ENCODE results near the gene ADCY6.

DNA sequence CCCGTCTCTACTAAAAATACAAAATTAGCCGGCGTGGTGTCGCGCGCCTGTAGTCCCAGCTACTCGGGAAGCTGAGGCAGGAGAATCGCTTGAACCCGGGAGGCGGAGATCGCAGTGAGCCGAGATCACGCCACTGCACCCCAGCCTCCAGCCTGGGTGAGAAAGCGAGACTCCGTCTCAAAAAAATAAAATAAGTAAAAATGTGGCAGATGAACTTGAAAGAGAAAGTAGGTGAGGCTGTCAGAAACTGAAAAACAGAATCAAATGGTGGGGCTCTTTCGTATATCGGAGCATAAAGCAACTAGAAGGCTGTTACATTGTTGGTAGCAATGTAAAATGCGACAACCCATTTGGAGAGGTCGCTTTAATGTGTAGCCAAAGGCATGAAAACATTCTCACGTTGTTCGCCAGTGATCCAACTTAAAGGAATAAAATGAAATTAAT lies 71.6 kb downstream of the ADCY6 start:
- TF ChIP-seq, protein P1, sequence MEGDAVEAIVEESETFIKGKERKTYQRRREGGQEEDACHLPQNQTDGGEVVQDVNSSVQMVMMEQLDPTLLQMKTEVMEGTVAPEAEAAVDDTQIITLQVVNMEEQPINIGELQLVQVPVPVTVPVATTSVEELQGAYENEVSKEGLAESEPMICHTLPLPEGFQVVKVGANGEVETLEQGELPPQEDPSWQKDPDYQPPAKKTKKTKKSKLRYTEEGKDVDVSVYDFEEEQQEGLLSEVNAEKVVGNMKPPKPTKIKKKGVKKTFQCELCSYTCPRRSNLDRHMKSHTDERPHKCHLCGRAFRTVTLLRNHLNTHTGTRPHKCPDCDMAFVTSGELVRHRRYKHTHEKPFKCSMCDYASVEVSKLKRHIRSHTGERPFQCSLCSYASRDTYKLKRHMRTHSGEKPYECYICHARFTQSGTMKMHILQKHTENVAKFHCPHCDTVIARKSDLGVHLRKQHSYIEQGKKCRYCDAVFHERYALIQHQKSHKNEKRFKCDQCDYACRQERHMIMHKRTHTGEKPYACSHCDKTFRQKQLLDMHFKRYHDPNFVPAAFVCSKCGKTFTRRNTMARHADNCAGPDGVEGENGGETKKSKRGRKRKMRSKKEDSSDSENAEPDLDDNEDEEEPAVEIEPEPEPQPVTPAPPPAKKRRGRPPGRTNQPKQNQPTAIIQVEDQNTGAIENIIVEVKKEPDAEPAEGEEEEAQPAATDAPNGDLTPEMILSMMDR (IDR thresholded peaks at IDR 0.05; ENCODE audit: insufficient read depth, low read depth, low read length) = no peak
- no peak for TF ChIP-seq EZH2 (IDR thresholded peaks at IDR 0.05; ENCODE audit: insufficient read depth, low read length)
